SW 1271 (cell line): ENCODE data around the gene DAAM2.

Source experiments
- DNase-seq, 2 experiments: peaks; one replicate each; lab custom pipeline; 2025; lab: John Stamatoyannopoulos, UW

DAAM2 gene

DNA sequence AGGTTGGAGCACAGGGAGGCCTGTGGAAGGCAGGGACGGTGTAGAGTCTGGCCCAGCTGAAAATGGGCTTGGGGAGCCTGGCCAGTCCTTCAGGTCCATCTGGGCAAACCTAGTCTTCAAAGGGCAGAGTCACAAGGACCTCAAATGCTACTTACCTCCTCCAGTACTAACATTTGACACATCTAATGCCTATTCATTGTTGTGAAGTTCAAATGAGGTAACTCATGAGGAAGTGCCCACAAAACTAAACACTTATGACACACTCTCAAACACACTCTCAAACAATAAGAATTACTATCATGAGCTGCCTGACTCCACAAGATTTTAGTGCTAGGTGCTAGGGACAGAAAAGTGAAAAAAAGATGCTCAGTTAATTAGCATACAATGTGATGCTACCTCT is 27.1 kb downstream of the DAAM2 start:
- no peak for DNase-seq

DNA sequence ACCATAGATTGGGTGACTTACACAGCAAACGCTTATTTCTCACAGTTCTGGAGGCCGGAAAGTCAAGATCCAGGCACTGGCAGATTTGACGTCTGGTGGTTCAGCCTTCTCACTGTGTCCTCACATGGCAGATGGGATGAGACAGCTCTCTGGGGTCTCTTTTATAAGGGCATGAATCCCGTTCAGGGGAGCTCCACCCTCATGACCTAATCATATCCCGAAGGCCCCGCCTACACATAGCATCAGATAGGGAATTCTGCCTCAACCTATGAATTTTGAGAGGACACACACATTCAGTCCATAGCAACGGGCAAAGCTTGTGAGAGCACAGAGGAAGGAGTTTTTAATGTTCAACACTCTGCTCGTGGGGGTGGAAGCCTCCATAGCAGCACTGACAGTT is 27.5 kb downstream of the DAAM2 start:
- DNase-seq: no peak

DNA sequence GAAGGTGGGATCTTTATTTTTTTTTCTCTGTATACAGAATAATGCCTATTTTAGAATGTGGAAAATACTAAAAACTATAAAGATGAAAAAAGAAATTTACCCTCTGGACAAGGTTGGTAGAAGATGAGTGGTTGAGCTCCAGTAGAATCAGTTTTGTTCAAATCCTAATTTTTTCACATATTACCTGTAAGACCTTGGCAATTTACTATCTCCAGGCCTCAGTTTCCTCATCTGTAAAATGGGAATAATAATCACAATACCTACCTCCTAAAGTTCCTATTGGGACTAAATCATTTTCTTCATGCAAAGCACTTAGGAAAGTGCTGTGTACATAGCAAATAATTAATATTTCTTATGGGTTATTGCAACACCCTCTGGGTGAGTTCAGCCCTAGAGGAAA is 28.4 kb downstream of the DAAM2 start:
- DNase-seq: no peak

- DNase-seq: no peak
These were observed 29.0 kb downstream of the DAAM2 start for GRCh38 chr6:39821046-39821740.

- no peak for DNase-seq
These were observed 29.8 kb downstream of the DAAM2 start for GRCh38 chr6:39821742-39822532.

DNA sequence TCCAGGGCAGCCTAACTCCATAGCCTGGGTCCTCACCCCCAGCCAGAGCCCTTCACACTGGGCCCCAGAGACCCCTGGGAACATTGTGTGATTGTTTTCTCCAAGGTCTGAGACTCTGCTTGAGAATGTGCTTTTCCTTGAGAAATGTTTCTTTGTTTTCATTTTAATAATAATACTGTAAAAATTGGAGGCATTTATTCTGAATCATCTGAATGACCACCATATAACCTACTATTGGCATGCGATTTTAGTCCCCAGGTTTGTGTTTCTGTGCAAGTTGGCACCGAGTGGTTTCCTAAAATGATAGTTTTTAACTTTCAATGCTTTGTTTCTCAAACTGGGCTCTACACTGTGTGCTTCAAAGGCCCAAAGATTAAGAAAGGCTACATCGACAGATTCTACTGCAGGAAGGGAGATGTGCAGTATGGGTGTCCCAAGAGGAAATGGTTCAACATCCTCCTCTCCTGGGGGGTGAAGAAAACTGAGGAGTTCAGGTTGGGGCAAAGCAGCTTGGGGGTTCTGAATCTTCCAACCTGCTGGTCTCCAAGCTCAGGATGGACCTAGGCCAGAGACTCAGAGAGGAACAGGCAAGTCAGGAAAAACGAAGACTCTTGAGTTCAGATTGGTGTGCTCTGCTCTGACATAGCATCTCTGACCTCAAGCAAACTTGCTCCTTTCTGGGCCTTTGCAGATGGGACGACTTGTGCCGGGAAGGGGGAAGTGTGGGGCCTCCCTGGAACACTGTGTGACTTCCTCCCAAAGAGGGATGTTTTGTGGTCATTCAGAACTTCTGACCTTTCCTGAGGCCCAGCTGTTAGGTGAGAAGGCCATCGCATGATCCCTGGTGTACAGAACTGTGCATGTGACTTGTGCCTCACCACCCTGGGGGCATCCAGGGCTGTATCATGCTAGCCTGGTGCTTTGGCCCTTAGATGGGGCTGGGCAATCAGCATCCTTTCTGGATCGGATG is 31.0 kb downstream of the DAAM2 start:
- no peak for DNase-seq

GRCh38 chr6:39824030-39824926 is 32.1 kb downstream of the DAAM2 start:
- DNase-seq: no peak

- DNase-seq: no peak
These were observed 37.2 kb downstream of the DAAM2 start for GRCh38 chr6:39829331-39829730.

- no peak for DNase-seq
These were observed 38.3 kb downstream of the DAAM2 start for GRCh38 chr6:39830444-39830843.

GRCh38 chr6:39831701-39832100 is 39.5 kb downstream of the DAAM2 start:
- no peak for DNase-seq

DNA sequence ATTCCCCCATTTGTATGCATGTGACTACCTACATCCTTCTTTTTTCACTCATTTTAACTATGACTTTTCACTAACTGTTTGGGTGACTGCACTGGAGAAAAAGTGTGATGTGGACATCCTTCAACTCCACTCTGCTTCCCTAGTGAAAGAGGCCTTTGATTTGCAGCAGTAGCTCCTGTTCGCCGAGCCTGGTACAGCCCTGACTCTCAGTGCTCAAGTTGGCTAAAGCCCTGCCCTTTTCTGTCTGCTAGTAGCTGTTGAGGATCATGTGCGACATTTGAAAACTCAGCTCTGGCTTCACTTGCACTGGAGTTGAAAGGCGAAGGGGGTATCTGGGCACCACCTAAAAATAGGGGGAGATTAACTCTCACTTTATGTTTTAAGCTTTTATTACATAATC is 42.1 kb downstream of the DAAM2 start:
- DNase-seq: no peak

DNA sequence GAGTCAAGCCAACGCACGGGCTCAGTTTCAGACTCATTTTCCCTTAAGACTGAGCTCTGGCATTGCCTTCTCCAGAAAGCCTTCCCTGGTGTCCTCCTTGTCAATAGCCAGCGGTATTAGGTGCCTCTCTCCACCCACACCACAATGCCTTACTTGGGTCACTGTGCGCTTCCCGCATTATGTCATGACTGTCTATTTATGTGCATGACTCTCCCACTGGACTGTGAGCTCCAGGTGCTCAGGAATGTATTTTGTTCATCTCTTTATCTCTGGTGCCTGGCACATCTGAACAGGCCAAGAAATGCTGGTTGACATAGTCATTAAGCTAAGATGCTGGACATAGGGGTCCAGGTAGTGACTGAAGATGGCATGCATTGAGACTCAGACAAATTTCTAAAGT is 42.7 kb downstream of the DAAM2 start:
- DNase-seq: no peak

- DNase-seq: no peak
These were observed 43.7 kb downstream of the DAAM2 start for GRCh38 chr6:39835821-39836295.

DNA sequence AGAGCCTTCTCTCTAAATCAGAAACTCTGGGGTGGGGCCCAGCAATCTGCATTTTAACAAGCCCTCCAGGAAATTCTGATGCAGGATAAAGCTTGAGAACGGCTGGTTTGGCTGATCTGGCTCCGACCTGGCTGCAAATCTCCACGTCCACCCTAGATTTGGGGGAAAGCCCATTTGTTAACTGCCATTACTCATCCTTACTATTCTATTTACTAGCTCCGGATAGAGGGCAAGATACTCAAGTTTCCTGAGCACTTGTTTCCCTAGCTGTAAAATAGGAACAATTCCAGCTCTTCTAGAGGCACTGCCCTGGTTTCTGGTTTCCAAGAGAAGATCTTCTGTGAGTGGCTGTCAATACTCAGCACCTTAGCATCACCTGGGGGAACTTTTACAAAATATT is 44.4 kb downstream of the DAAM2 start:
- no peak for DNase-seq

DNA sequence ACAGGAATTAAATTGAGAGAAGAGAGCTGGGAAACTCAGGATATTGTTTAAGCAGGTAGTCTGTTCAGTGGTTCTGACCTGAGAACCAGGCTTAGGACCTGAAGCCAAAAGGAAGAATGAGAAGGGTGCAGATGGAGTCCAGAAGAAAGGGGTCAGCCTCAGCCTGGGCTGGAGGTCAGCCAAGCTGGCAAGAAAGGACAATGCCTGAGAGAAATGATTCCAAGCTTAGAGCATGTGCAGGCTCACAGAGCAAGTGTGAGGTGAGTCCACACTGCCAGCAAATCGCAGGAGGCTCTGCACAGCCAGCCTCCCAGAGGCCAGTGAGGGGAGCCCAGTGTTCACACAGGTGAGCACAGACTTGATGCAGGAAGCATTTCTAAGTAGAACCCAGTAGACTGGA is 47.3 kb downstream of the DAAM2 start:
- no peak for DNase-seq

DNA sequence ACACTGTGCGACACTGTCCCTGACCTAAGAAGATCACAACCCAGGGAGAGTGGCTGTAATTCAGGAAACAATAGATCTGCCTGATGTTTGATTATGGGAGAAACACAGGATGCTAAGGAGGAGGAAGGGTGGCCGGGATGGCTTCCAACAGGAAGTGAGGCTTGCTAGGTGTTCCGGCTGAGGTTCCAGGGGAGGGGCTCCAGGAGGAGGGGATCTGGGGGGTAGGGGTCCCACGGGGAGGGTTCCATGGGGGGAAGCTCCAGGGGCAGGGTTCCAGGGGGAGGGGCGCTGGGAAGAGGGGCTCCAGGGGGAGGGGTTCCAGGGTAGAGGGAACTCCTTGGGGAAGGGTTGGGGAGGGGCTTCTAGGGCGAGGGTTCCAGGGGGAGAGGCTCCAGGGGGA is 48.6 kb downstream of the DAAM2 start:
- no peak for DNase-seq

GRCh38 chr6:39841291-39841690 is 49.1 kb downstream of the DAAM2 start:
- no peak for DNase-seq

GRCh38 chr6:39841923-39842322 is 49.7 kb downstream of the DAAM2 start:
- DNase-seq: no peak

- DNase-seq: peak in 1 of 2 experiments; percentile 2
These were observed 51.3 kb downstream of the DAAM2 start for GRCh38 chr6:39843305-39844020.

DNA sequence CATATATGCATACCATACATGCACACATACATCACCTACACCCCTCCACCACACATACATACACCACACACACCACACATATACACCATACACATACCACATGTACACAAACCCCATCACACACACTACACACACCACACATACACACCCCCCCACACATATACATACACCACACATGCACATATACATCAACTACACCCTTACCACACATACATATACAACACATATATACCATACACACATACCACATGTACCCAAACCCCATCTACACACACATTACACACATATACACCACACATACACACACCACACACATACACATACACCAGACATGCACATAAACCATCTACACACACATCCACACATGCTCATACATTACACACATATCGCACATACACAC is 52.7 kb downstream of the DAAM2 start:
- no peak for DNase-seq

DNA sequence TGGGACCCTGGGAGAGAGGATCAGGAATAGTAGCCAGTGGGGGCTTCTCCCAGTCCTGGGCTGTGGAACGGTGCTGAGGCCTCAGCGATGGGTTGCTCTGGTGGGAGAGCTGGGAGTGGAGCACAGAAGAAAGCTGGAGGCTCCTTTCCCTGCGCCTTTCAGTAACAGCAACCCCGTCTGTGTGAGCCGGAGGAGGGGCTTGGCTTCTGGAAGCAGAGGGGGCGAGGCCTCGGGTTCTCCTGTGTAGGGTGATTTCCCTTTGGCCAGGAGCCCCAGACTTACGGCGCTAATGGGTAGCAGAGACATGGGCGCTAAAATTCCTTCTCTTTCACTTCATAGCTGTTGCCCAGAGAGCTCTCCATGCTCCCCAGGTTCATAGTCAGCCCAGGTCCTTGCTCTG is 55.0 kb downstream of the DAAM2 start:
- DNase-seq: no peak
